Myocyte (in vitro differentiated cells): ENCODE results near the gene TFAP2B. TPM values are rescaled to one million over a fixed set of nuclear protein-coding genes. Genes with fewer than 3 reads are reported as not detected.

Experiments
- DNase-seq: peaks from one replicate; pipeline ENCODE4 v3.0.0-alpha.2; 2012; ENCODE audit warnings: low read depth
- polyA plus RNA-seq: library from polyadenylated mRNA; unstranded; fragments of >200 nt; gene quantifications from one replicate; pipeline ENCODE4 v1.2.1, GENCODE V29; 2012; ENCODE audit warnings: missing spikeins
- total RNA-seq: library from RNA; depleted of rRNA; stranded (reverse); fragments of >200 nt; gene quantifications from 2 replicates; pipeline ENCODE4 v1.2.3, GENCODE V29; 2014

The TFAP2B gene
- total RNA-seq: not detected in 2 replicates
- polyA plus RNA-seq: not detected

DNA sequence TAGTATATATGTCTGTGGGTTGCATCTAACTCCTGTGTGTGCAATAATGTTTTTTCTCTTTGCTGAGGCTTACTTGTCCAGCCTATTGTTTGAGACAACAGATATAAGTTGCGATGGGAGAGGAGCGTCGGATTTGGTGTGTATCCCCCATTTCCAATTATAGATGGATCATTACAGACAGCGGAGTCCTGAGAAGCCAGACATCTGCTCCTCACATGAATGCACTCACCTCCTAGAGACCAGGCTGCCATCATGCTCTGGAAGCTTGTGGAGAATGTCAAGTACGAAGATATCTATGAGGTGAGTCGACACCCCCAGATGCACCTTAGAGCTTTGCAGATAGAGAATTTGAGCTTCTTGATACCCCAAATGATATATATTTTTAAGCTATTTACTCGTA lies at the start of gene TFAP2B:
Gene TFAP2B, plus strand, starts transcription at position 199 of the 400 bp plus-strand sequence. Its CDS starts 21 bp downstream, at position 220.
- DNase-seq: no peak

DNA sequence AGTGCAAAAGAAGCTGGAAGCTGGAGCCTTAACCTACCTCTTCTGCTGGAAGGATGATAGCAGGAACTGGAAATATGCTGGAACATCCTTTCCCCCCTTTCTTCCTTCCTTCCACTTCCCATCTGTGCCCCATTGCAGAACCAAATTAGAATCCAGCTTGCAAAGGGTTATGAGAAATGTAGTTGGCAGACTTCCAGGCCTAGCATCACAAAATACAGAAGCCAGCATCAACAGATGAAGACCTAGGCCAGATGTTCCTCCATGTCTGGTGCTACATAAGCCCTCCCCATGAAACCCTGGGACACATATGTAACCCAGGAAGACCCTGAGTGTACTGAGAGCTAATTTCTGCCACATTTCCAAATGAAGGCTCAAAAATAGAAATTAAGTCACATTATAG lies 40.0 kb upstream of the TFAP2B start:
- no peak for DNase-seq

DNA sequence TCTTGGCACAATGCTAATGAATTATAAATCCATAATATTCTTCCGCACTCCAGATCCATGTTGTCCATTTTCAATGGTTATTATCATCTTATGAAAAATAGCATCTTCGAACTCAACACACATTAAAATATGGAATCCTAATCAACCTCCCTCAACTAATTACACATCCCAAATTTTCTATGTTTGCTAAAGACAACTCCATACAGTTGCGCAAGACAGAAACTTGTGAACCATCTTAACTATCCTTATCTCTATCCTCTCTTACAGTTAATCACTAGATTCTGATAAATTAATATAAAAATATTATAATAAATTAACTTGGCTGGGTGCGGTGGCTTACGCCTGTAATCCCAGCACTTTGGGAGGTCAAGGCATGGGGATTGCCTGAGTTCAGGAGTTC lies 38.3 kb upstream of the TFAP2B start:
- DNase-seq: no peak

DNA sequence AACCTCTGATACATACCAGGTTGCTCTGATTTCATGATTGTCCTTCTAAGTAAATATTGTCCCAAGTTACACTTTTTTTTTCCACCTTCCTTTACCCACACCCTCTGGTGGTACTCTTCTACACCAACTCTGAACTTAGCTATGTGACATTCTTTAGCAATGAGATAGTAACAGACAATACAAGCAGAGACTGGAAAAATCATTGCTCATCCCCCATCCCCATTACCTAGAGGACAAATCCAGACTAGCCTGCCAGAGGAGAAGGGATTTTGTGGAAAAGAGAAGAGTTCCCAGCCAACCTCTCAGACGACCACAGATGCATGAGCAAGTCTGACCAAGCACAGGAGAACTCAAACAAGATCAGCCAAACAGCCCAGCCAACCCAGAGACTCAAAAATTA lies 32.8 kb upstream of the TFAP2B start:
- no peak for DNase-seq

DNA sequence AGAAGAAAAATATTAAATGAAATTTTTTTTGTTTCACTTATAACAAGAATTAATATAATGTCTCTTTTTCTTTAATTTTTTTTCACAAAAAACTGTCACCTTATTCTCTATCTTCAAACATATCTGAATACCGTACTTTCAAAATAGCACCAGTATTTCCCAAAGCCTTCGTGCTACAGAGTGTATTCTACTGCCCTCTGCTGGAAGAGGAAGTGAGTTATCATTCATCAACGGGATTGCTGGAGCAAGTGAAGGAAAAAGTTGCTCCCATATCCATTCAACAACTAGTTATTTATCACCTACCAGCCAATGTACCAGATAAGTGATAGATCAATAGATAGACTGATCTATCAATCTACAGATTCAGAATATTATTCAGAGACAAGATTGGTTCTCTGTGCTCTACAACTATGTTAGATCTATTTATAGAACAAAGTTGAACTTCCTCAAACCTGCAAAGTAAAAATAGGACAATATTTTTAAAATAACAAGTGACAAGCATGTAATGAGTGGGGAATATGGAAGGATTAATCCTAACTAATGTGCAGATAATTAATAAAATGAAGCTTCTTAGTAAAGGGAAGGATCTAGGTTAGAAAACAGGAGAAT lies 26.7 kb upstream of the TFAP2B start:
- DNase-seq: peak; percentile 48

DNA sequence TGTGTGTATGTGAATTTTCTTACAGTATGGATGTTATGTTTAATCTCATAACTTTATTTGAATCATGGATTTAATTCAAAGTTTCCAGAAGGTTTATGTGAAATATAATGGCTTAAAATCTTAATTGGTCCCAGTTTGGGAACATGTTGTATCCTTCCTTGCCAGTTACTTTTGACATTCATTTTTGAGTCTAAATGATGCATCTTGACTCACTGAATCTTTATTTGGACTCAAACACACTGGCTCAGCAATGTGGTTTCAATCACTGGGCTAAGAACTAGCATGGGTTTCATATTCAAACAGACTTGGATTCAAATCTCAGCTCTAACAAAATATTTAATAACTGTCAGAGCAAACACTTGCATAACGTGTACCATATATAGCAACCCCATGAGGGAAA lies 25.9 kb upstream of the TFAP2B start:
- no peak for DNase-seq

DNA sequence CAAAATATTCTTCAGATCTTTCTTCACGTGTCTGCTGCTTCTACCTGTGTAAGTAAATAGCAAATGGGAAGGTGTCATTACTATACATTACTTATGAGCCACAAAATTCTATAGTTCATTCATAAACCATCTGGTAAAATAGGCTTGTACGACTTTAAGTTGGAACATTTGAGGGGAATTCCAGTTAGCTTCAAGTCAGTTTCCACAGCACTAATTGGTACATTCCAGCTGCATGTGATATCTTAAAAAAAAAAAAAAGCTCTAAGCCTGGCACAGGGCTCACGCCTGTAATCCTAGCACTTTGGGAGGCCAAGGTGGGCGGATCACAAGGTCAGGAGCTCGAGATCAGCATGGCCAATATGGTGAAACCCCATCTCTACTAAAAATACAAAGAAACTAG lies 23.1 kb upstream of the TFAP2B start:
- DNase-seq: no peak

DNA sequence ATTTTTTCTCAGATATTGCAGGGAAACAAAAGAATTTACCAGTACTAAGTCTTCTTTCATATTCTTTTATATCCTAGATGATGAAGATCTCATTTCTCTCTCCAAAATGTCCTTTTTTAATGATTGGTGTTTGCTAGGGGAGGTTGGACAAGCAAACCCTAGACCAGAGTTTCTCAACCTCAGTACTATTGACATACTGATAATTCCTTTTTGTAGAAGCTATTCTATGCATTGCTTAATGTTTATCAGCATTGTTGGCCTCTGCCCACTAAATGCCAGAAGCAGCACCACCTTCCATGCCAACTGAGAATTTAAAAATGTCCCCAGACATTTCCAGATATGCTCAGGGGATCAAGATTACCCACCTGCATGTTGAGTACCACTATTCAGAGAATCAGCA lies 14.4 kb upstream of the TFAP2B start:
- no peak for DNase-seq

DNA sequence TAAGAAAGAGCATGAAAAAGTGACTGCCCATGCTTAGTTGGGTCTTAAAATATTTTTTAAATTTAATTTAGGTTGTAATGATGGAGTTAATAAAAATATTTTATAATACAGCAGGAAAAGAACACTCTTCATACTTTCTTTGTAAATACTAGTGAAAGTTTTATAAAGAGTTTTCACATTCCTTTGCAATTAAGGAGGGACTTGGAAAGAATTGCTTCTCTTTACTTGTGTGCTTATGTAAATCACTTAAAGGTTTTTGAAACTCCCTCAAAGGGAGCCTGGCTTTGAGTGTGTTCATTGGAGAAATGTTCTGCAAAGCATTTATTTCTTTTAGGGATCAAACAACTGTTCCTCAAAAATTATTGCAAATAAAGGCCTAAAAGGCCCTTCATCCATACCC lies 11.6 kb upstream of the TFAP2B start:
- no peak for DNase-seq

DNA sequence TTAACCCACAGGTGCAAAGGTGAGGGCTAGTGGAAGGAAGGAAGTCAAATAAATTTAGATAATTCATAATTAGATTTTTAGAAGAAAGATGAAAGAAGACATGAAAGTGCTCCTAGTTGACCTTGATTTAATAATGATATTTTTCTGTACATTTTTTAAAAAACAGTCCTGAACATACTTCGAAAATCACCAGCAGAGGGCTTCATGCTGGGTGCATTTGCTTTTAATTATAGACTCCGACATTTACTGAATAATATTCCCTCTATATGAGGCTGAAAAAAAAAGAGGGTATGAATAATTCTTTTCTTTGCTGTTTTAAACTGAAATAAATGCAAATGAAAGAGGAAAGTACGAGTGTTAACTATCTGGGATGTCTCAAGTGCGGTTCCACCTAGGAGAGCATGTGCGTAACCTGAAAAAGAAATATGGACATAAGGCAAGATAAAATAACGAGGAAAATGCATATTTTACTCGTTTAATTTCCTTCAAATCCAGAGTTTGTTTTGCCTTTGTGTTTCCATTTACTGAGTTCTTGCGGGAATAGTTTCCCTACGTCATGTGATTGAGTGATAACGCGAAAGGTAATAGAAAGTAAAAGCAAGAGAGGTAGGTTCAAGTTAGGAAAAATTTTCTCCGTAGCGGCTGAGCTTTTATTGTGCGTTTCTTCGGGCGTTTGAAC lies 3.1 kb upstream of the TFAP2B start:
- peak; percentile 31 for DNase-seq

DNA sequence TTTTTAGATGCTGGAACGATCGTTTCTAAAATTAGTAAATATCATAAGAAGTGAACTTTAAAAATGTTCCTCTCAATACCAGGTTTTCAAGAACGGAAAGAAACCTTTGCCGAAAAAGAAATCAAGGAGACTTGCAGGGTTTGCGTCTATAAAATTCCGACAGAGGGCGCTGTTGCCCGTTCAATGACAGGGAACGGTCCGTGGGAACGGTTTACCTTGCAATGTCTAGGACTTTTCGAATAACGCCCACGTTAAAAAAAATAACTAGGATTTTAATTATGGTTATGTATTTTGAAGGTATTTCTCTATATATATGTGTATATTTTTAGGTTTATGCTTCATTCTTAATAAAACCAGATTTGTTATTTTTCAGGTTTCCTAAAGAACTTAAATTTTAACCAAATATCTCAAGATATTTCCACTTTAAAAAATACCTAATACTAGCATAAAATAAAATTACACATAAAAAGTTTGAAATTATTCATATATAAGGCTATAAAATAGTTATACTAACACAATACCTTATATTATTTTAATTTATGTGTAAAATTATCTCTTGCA lies 2.5 kb upstream of the TFAP2B start:
- peak; percentile 78 for DNase-seq

DNA sequence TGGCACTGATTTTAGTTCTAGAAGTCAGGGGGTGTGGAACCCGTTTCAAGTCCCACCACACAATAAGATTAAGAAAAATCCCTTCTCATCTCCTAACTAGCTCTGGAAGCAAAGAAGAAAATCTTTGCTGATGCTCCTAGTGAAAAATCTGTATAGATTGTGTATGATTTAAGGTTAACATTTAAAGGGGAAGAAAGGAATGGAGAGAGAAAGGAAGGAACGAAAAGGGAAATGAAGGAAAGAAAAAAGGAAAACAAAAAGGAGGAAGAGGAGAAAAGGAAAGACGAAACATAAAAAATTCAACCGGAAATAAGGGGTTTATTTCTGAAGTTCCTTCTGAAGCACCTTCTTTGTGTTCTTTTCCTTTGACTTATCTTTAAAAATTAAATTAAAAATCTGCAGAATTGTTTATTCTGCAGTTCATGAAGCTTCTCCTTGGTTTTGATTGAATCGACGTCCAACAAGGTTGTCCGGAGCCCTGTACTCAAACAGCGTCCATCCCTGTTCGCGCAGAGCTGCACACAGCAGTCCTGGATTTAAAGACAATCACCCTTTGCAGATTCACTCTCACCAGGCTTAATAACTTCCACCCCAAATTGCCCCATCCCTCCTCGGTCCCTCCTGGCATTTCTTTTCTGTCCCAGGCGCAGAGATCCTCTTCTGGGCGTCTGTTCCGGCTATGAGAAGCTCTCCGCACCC lies 1.6 kb upstream of the TFAP2B start:
- no peak for DNase-seq

DNA sequence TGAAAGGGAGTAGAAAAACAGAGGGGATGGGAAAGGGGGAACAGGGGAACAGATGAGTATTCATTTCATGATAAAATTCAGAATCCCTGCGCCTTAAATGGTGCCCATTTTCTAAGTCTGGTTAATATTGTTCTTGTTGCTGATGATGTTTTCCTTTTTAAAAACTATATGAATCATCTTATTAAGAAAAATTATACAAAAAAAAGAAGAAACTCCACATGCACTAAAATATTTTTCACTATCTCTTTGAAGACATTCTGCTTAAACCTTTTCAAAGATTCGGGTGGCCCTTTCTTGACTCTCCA lies 1.1 kb upstream of the TFAP2B start:
- no peak for DNase-seq

DNA sequence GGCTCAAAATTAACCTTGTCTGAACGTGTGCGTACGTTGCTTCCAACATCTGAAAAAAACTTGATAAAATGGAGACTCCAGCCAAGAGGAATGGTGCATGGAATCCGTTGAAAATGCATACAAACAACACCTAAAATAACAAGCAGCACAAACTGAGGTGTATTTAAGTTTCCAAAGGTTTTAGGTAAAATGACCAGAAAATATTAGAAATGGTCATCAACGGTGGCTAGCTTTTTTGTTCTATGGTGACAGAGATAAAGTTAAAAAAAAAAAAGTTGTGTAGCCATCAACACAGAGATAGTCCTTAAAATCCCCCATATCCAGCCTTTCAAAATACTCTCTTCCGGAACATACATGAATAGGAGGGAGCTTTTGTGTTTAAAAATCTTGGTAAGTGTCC lies 651 bp upstream of the TFAP2B start:
- no peak for DNase-seq

DNA sequence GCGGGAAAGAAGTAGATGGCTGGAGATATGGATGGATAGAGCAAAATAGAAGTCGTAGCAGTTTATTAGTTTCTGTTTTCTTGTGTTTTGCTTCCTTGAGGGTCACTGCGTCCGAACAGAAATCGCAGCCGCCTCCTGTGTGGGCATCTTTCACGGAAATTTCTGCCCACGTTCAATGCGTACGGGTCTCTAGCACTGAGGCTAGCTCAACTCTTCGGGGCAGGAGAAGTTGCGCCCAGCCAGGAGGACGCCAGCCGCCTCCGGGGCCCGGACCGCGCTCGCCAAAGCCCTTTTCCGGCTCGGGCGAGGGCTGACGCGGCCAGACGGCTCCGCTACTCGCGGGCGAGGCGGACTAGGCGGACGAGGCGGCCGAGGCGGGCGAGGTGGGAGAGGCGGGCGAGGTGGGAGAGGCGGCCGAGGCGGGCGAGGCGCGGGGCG lies 814 bp downstream of the TFAP2B start:
- DNase-seq: no peak

DNA sequence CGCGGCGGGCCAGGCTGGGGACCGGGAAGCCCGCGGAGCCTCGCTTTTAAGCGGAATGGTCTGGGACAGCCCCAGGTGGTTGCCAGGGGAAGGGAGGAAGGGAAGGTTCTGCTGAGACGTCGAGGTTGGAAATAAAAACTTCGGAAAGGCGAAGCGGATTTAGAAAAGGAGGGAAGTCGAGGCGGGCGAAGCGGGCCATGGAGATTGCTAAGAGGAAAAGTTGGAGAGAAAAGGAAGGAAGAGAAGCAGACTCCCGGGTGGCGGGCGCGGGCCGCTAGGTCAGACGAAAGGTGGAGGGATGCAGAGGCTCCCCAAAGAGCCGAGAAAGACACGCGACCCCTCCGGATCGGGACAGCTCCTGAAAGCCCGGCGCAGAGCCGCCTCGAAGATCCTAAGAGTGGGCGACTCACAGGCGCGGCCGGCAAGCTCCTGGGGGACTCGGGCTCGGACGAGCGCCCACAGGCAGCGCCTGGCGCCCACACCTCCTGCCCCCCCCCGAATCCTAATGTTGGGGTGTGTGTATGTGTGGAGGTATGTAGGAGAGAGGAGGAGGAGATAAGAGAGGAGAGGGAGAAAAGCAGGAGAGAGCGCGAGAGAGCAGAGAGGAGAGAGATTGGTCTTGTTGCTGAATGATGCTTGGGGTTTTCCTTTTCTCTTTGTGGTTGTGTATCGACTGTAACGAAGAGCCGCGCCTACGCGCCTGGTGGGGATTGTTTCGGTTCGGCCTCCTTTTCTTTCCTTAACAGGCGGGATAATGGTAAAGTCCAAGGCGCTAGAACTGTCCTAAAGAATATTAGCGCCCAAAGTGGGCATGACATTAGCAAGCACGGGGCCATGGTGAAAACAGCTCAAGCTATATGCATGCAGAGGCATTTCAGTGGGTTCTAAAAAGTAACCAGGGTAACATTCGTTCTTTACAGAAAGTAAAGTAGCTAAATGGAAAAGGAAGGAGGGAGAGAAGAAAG lies 1.5 kb downstream of the TFAP2B start:
- no peak for DNase-seq

DNA sequence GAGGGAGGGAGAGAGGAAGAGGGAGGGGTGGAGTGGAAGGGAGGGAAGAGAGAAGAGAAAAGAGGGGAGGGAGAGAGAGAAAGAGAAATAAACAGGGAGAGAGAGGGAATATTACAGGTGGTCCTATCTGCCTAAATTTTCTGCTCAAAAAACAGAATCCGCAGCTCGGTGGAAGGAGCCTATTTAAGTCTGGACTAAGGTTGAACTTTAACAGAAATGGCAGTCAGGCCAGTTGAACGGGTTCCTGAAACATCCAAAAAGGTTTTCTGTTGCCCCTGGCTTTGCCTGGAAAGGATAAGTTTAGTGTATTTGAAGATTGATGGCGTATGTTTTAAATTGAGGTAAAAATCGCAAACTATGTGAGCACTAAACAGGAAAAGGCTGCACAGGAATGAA lies 2.2 kb downstream of the TFAP2B start:
- DNase-seq: no peak

DNA sequence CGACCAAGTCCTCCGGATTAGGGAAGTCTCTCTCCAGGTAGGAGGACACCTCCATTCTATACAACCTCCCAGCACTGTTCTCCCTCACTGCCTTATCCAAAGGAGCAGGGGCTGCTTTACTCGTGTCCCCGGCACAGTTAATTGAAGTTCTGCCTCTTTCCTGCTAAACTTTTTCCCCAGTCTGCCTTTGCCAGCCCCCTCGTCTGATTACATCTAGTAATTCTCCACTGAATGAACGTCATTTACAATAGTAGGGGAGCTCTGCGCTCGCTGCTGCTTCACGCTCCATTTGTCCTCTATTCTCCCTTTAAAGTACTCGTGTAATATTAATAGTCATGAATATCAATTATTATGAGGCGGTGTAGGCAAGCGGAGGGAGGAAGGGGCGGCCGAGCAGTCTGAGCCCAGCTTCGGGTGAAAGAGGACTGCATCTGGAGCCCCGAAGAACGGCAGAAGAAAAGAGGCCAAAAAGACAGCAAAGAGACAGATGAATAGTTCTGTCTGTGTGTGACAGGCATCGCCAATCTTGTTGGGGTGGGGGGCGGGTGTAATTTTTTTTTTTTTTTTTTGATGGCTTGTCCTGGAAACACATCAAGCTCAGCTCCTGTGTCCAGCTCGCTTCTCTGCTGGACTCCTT lies 2.9 kb downstream of the TFAP2B start:
- no peak for DNase-seq

DNA sequence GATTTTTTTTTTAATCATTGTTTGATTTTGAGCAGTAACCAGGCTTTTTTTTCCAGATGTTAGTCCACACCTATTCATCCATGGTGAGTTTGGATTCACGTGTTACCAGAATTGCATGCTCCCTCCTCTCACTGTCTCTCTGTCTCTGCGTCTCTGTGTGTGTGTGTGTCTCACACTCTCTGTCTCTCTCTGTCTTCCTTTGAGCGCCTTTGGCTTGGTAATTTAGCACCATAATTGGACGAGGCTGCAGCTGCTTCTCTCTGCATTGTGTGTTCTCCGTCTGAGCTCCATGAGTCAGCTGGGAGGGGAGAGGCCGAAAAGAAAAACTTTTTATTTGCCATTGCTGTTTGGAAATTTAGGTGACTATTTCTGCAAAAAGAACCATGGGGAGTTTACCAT lies 3.4 kb downstream of the TFAP2B start:
- peak; percentile 38 for DNase-seq

DNA sequence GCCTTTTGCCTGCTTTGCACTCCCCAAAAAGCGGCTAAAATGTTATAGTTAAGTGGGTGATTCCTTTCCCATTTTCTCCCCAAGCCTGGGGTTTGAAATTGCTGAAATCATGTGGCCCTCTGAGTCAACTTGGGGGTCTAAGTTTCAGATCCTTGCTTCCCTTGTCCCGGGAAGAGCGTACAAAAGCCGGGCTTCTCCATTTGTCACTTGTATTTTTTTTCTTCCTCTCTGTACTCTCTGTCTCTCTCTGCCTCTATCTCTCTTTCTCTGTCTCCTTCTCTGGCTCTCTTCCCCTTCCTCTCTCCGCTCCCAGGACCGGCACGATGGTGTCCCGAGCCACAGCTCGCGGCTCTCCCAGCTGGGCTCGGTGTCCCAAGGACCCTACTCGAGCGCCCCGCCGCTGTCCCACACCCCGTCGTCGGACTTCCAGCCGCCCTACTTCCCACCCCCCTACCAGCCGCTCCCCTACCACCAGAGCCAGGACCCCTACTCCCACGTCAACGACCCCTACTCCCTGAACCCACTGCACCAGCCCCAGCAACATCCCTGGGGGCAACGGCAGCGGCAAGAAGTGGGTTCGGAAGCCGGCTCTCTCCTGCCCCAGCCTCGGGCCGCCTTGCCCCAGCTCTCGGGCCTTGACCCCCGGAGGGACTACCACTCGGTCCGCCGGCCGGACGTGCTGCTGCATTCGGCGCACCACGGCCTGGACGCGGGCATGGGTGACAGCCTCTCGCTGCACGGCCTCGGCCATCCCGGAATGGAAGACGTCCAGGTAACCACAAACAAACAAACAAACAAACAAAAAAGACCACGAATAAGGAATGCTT lies 4.6 kb downstream of the TFAP2B start:
- no peak for DNase-seq
